ENCODE results near the gene P2RY14.

DNA sequence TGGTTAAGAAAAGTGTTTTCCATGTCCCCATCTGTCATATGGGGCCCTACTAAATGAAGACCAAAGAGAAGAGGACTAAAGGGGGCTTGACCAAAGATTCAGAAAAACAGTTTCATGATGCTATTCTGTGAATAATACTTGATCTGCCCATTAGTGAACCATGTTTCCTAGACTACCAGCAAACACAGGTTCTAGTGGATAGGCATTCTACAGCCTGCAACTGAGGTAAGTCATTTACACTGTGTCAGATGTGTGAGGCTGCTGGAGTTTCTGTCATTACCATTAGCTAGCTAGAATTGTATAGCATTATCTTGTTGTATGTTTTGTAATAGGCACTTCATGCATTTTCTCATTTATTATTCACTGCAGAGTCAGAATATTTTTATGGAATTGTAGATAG lies 81.9 kb downstream of the P2RY14 start:
- TF ChIP-seq EP300 (IDR thresholded peaks at IDR 0.05; ENCODE audit: borderline replicate concordance in 1 of 2, control insufficient read depth in 1 of 2, low read depth in 2 of 2, low read length in 2 of 2) (no peak), YY1 (IDR thresholded peaks at IDR 0.05; ENCODE audit: low read depth, low read length) (no peak), SUZ12 (IDR thresholded peaks at IDR 0.05; ENCODE audit: unreplicated experiment) (no peak), ASH2L (IDR thresholded peaks at IDR 0.05; ENCODE audit: borderline replicate concordance, low read depth) (no peak), GABPA (IDR thresholded peaks at IDR 0.05; ENCODE audit: low read depth) (no peak), RAD21 (IDR thresholded peaks at IDR 0.05; ENCODE audit: insufficient read depth, low read depth, low read length) (no peak), FOS (IDR thresholded peaks at IDR 0.05; ENCODE audit: borderline replicate concordance, extremely low read depth, insufficient read length) (no peak), RFX5 (IDR thresholded peaks at IDR 0.05; ENCODE audit: low read depth, low read length) (no peak), CHD4 (IDR thresholded peaks at IDR 0.05) (no peak), NR2C1 (IDR thresholded peaks at IDR 0.05) (no peak)
- TF ChIP-seq, protein P1, sequence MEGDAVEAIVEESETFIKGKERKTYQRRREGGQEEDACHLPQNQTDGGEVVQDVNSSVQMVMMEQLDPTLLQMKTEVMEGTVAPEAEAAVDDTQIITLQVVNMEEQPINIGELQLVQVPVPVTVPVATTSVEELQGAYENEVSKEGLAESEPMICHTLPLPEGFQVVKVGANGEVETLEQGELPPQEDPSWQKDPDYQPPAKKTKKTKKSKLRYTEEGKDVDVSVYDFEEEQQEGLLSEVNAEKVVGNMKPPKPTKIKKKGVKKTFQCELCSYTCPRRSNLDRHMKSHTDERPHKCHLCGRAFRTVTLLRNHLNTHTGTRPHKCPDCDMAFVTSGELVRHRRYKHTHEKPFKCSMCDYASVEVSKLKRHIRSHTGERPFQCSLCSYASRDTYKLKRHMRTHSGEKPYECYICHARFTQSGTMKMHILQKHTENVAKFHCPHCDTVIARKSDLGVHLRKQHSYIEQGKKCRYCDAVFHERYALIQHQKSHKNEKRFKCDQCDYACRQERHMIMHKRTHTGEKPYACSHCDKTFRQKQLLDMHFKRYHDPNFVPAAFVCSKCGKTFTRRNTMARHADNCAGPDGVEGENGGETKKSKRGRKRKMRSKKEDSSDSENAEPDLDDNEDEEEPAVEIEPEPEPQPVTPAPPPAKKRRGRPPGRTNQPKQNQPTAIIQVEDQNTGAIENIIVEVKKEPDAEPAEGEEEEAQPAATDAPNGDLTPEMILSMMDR (IDR thresholded peaks at IDR 0.05 in 2 of 3, conservative IDR thresholded peaks at IDR 0.05 in 1 of 3; ENCODE audit: control insufficient read depth in 2 of 3, extremely low read depth in 1 of 3, insufficient read depth in 1 of 3, low read depth in 3 of 3, low read length in 3 of 3), result no peak
- TF ChIP-seq, protein P2, sequence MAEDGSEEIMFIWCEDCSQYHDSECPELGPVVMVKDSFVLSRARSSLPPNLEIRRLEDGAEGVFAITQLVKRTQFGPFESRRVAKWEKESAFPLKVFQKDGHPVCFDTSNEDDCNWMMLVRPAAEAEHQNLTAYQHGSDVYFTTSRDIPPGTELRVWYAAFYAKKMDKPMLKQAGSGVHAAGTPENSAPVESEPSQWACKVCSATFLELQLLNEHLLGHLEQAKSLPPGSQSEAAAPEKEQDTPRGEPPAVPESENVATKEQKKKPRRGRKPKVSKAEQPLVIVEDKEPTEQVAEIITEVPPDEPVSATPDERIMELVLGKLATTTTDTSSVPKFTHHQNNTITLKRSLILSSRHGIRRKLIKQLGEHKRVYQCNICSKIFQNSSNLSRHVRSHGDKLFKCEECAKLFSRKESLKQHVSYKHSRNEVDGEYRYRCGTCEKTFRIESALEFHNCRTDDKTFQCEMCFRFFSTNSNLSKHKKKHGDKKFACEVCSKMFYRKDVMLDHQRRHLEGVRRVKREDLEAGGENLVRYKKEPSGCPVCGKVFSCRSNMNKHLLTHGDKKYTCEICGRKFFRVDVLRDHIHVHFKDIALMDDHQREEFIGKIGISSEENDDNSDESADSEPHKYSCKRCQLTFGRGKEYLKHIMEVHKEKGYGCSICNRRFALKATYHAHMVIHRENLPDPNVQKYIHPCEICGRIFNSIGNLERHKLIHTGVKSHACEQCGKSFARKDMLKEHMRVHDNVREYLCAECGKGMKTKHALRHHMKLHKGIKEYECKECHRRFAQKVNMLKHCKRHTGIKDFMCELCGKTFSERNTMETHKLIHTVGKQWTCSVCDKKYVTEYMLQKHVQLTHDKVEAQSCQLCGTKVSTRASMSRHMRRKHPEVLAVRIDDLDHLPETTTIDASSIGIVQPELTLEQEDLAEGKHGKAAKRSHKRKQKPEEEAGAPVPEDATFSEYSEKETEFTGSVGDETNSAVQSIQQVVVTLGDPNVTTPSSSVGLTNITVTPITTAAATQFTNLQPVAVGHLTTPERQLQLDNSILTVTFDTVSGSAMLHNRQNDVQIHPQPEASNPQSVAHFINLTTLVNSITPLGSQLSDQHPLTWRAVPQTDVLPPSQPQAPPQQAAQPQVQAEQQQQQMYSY (CRISPR knock-in tag; IDR thresholded peaks at IDR 0.05), result no peak
- TF ChIP-seq, protein P3, sequence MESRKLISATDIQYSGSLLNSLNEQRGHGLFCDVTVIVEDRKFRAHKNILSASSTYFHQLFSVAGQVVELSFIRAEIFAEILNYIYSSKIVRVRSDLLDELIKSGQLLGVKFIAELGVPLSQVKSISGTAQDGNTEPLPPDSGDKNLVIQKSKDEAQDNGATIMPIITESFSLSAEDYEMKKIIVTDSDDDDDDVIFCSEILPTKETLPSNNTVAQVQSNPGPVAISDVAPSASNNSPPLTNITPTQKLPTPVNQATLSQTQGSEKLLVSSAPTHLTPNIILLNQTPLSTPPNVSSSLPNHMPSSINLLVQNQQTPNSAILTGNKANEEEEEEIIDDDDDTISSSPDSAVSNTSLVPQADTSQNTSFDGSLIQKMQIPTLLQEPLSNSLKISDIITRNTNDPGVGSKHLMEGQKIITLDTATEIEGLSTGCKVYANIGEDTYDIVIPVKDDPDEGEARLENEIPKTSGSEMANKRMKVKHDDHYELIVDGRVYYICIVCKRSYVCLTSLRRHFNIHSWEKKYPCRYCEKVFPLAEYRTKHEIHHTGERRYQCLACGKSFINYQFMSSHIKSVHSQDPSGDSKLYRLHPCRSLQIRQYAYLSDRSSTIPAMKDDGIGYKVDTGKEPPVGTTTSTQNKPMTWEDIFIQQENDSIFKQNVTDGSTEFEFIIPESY (IDR thresholded peaks at IDR 0.05), result no peak
- TF ChIP-seq, protein P4, sequence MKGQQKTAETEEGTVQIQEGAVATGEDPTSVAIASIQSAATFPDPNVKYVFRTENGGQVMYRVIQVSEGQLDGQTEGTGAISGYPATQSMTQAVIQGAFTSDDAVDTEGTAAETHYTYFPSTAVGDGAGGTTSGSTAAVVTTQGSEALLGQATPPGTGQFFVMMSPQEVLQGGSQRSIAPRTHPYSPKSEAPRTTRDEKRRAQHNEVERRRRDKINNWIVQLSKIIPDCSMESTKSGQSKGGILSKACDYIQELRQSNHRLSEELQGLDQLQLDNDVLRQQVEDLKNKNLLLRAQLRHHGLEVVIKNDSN (IDR thresholded peaks at IDR 0.05; ENCODE audit: borderline replicate concordance, extremely low read length, insufficient read depth, low read depth, low read length), result no peak

Data from GM12878 (cell line).